GM12864 (cell line): ENCODE results near the gene RUVBL1.

Source experiments
- DNase-seq: peaks from one replicate; pipeline ENCODE4 v3.0.0-alpha.2; 2011; ENCODE audit warnings: low read depth
- H3K4me3 ChIP-seq: 2 replicates; pipeline ENCODE4 v1.5.1; 2011; ENCODE audit warnings: mild to moderate bottlenecking, low read depth, low read length, control low read depth
- CTCF ChIP-seq: IDR thresholded peaks from 2 replicates; pipeline ENCODE4 v1.5.1; 2011; ENCODE audit warnings: low read depth, mild to moderate bottlenecking, moderate library complexity, low read length, control low read depth, inconsistent platforms; ENCODE audit errors: missing control alignments

The RUVBL1 gene

GRCh38 chr3:128083396-128083795 is 40.2 kb downstream of the RUVBL1 start:
- no peak overlapping the region for H3K4me3 ChIP-seq
- TF ChIP-seq CTCF: no peak
- DNase-seq: no peak

GRCh38 chr3:128082546-128082945 is 41.1 kb downstream of the RUVBL1 start:
- no peak overlapping the region for H3K4me3 ChIP-seq
- DNase-seq: no peak
- TF ChIP-seq CTCF: no peak

GRCh38 chr3:128081846-128082245 is 41.8 kb downstream of the RUVBL1 start:
- no peak for TF ChIP-seq CTCF
- H3K4me3 ChIP-seq: no peak overlapping the region
- DNase-seq: no peak

- no peak for DNase-seq
- H3K4me3 ChIP-seq: no peak overlapping the region
- no peak for TF ChIP-seq CTCF
These were observed 42.4 kb downstream of the RUVBL1 start for GRCh38 chr3:128081226-128081625.

GRCh38 chr3:128080323-128081080 is 43.1 kb downstream of the RUVBL1 start:
- no peak for DNase-seq
- H3K4me3 ChIP-seq: no peak overlapping the region
- TF ChIP-seq CTCF: no peak

GRCh38 chr3:128079823-128080222 is 43.8 kb downstream of the RUVBL1 start:
- no peak overlapping the region for H3K4me3 ChIP-seq
- DNase-seq: no peak
- no peak for TF ChIP-seq CTCF

- no peak overlapping the region for H3K4me3 ChIP-seq
- no peak for TF ChIP-seq CTCF
- no peak for DNase-seq
These were observed 44.7 kb downstream of the RUVBL1 start for GRCh38 chr3:128078875-128079274.
